Osteoblast (primary cell): ENCODE measurements around the gene MYO5B. TPM values are rescaled to one million over a fixed set of nuclear protein-coding genes. Genes with fewer than 3 reads are reported as not detected.

Source experiments
- DNase-seq: peaks from one replicate; pipeline ENCODE4 v3.0.0; 2011; ENCODE audit warnings: low spot score, mixed read lengths; ENCODE audit not compliant: insufficient read length; ENCODE audit errors: missing footprints
- H2AFZ ChIP-seq: 2 replicates; pipeline ENCODE4 v1.6.0; 2011; ENCODE audit warnings: mild to moderate bottlenecking, low read length
- H3K27ac ChIP-seq: 2 replicates; pipeline ENCODE4 v1.5.1; 2011; ENCODE audit warnings: mild to moderate bottlenecking, low read depth, low read length, moderate library complexity
- H3K27me3 ChIP-seq: 2 replicates; pipeline ENCODE4 v1.6.0; 2012; ENCODE audit warnings: mild to moderate bottlenecking, control low read depth, inconsistent platforms, low read length, moderate library complexity; ENCODE audit not compliant: insufficient read depth
- H3K36me3 ChIP-seq: 2 replicates; pipeline ENCODE4 v1.5.1; 2011; ENCODE audit warnings: mild to moderate bottlenecking, low read length, control low read depth, moderate library complexity; ENCODE audit not compliant: insufficient read depth
- H3K4me1 ChIP-seq: 2 replicates; pipeline ENCODE4 v1.5.1; 2011; ENCODE audit warnings: mild to moderate bottlenecking, low read length, control low read depth, moderate library complexity; ENCODE audit not compliant: insufficient read depth
- H3K4me2 ChIP-seq: 2 replicates; pipeline ENCODE4 v1.6.0; 2011; ENCODE audit warnings: mild to moderate bottlenecking, low read length; ENCODE audit not compliant: insufficient read depth
- H3K4me3 ChIP-seq: fragments of 200-600 bp; sonication (generic); 3 replicates; pipeline ENCODE4 v1.5.1; 2012; ENCODE audit warnings: mild to moderate bottlenecking, low read length, inconsistent platforms; ENCODE audit not compliant: insufficient read depth
- H3K79me2 ChIP-seq: 2 replicates; pipeline ENCODE4 v1.6.0; 2012; ENCODE audit warnings: mild to moderate bottlenecking, low read length, control low read depth, inconsistent platforms; ENCODE audit not compliant: insufficient read depth
- H3K9me3 ChIP-seq: 2 replicates; pipeline ENCODE4 v1.5.1; 2011; ENCODE audit warnings: low read depth, low read length, control low read depth
- H4K20me1 ChIP-seq: 2 replicates; pipeline ENCODE4 v1.6.0; 2012; ENCODE audit warnings: mild to moderate bottlenecking, low read length, control low read depth; ENCODE audit not compliant: insufficient read depth
- CTCF ChIP-seq: IDR thresholded peaks from 2 replicates; pipeline ENCODE4 v1.5.1; 2011; ENCODE audit warnings: mild to moderate bottlenecking, low read depth, low read length, moderate library complexity; ENCODE audit errors: extremely low read depth
- total RNA-seq: library from RNA; depleted of rRNA; stranded (reverse); fragments of >200 nt; gene quantifications from 2 replicates; pipeline ENCODE4 v1.2.3, GENCODE V29; 2012

MYO5B gene
- total RNA-seq, 1 donor, result 0.36 TPM

- no peaks in the 10 kb centered on the region for H3K9me3 ChIP-seq
- no peaks in the 10 kb centered on the region for H3K36me3 ChIP-seq
- no peaks in the 10 kb centered on the region for H3K79me2 ChIP-seq
- TF ChIP-seq CTCF, result no peak
- H3K27ac ChIP-seq, result no peak overlapping the region
- no peak overlapping the region for H3K4me3 ChIP-seq
- DNase-seq, result no peak
- H3K4me2 ChIP-seq, result no peak overlapping the region
- peaks cover 12% of the 10 kb centered on the region for H3K27me3 ChIP-seq
- H3K4me1 ChIP-seq, result no peaks in the 10 kb centered on the region
- no peak overlapping the region for H2AFZ ChIP-seq
- no peaks in the 10 kb centered on the region for H4K20me1 ChIP-seq
Measured at GRCh38 chr18:50162486-50163304, 32.3 kb downstream of the MYO5B start.

- Histone ChIP-seq H3K27ac (no peak overlapping the region), H3K9me3 (no peaks in the 10 kb centered on the region), H3K4me1 (no peaks in the 10 kb centered on the region), H3K36me3 (no peaks in the 10 kb centered on the region), H3K79me2 (no peaks in the 10 kb centered on the region), H3K27me3 (peaks cover 3% of the 10 kb centered on the region), H2AFZ (no peak overlapping the region), H4K20me1 (no peaks in the 10 kb centered on the region), H3K4me2 (no peak overlapping the region), H3K4me3 (no peak overlapping the region)
- no peak for TF ChIP-seq CTCF
- DNase-seq, result no peak
Measured at GRCh38 chr18:50161597-50162205, 33.2 kb downstream of the MYO5B start.

GRCh38 chr18:50159654-50160046 lies 35.3 kb downstream of the MYO5B start:
- Histone ChIP-seq H4K20me1 (no peaks in the 10 kb centered on the region), H3K4me2 (no peak overlapping the region), H3K27ac (no peak overlapping the region), H3K27me3 (peaks cover 3% of the 10 kb centered on the region), H3K4me1 (no peaks in the 10 kb centered on the region), H3K79me2 (no peaks in the 10 kb centered on the region), H3K36me3 (no peaks in the 10 kb centered on the region), H3K9me3 (no peaks in the 10 kb centered on the region), H3K4me3 (no peak overlapping the region), H2AFZ (no peak overlapping the region)
- TF ChIP-seq CTCF, result no peak
- no peak for DNase-seq

- no peak for TF ChIP-seq CTCF
- Histone ChIP-seq H2AFZ (no peak overlapping the region), H4K20me1 (no peaks in the 10 kb centered on the region), H3K4me2 (no peak overlapping the region), H3K36me3 (no peaks in the 10 kb centered on the region), H3K27me3 (peaks cover 3% of the 10 kb centered on the region), H3K4me3 (no peak overlapping the region), H3K4me1 (no peaks in the 10 kb centered on the region), H3K9me3 (no peaks in the 10 kb centered on the region), H3K27ac (no peak overlapping the region), H3K79me2 (no peaks in the 10 kb centered on the region)
- DNase-seq, result no peak
Measured at GRCh38 chr18:50158866-50159653, 35.9 kb downstream of the MYO5B start.
